SK-N-SH treated with all-trans-retinoic acid at 6 μM for 48 hours (cell line): Measurements from ENCODE around the gene UGT1A8.
A peak's percentile ranks its signal among the peaks of the same experiment; 100 is the strongest.

Experiments used
- ATAC-seq: fragments of 200-7000 bp; cut with Tn5 transposase; 3 replicates; pipeline ENCODE4 v1.9.1; 2020; ENCODE audit warnings: mild to moderate bottlenecking, moderate library complexity
- ARNTL ChIP-seq: fragments of 450-650 bp; formaldehyde crosslinking; IDR thresholded peaks from 2 replicates; pipeline ENCODE4 v1.5.0; 2020; ENCODE audit warnings: low read depth, mild to moderate bottlenecking, moderate library complexity, borderline replicate concordance
- BACH2 ChIP-seq: fragments of 250-450 bp; sonication (Bioruptor Pico); IDR thresholded peaks from 2 replicates; pipeline ENCODE4 v1.9.0; 2021; ENCODE audit warnings: mild to moderate bottlenecking, borderline replicate concordance
- CREB5 ChIP-seq: fragments of 250-450 bp; sonication (Bioruptor Pico); IDR thresholded peaks from 2 replicates; pipeline ENCODE4 v1.5.1; 2020; ENCODE audit warnings: low read depth, mild to moderate bottlenecking, moderate library complexity
- CSDC2 ChIP-seq: fragments of 250-450 bp; sonication (Bioruptor Pico); IDR thresholded peaks from 2 replicates; pipeline ENCODE4 v1.5.0; 2020; ENCODE audit warnings: mild to moderate bottlenecking, moderate library complexity
- CSRNP3 ChIP-seq: fragments of 250-450 bp; sonication (Bioruptor Pico); IDR thresholded peaks from 2 replicates; pipeline ENCODE4 v1.5.1; 2021; ENCODE audit warnings: mild to moderate bottlenecking, moderate library complexity
- ESRRG ChIP-seq: fragments of 250-450 bp; sonication (Bioruptor Pico); IDR thresholded peaks from 2 replicates; pipeline ENCODE4 v1.6.1; 2021; ENCODE audit warnings: mild to moderate bottlenecking
- GLIS3 ChIP-seq: fragments of 250-450 bp; sonication (Bioruptor Pico); IDR thresholded peaks from 2 replicates; pipeline ENCODE4 v1.5.0; 2020; ENCODE audit warnings: mild to moderate bottlenecking, moderate library complexity
- ISL1 ChIP-seq: fragments of 250-450 bp; sonication (Bioruptor Pico); IDR thresholded peaks from 2 replicates; pipeline ENCODE4 v2.1.2; 2022; ENCODE audit warnings: mild to moderate bottlenecking, moderate library complexity
- OSR1 ChIP-seq: fragments of 250-450 bp; sonication (Bioruptor Pico); IDR thresholded peaks from 2 replicates; pipeline ENCODE4 v1.8.0; 2022; ENCODE audit warnings: moderate library complexity, mild to moderate bottlenecking, inconsistent platforms
- PATZ1 ChIP-seq: fragments of 250-450 bp; sonication (Bioruptor Pico); IDR thresholded peaks from 2 replicates; pipeline ENCODE4 v1.8.0; 2020; ENCODE audit warnings: mild to moderate bottlenecking, moderate library complexity, borderline replicate concordance
- POU6F1 ChIP-seq: fragments of 250-450 bp; sonication (Bioruptor Pico); IDR thresholded peaks from 2 replicates; pipeline ENCODE4 v1.8.0; 2021; ENCODE audit warnings: low read depth, mild to moderate bottlenecking, moderate library complexity, borderline replicate concordance
- PPARA ChIP-seq: fragments of 250-450 bp; sonication (Bioruptor Pico); IDR thresholded peaks from 2 replicates; pipeline ENCODE4 v1.5.0; 2020; ENCODE audit warnings: mild to moderate bottlenecking, borderline replicate concordance
- RARB ChIP-seq: fragments of 250-450 bp; sonication (Bioruptor Pico); IDR thresholded peaks from 2 replicates; pipeline ENCODE4 v1.8.0; 2021; ENCODE audit warnings: mild to moderate bottlenecking, moderate library complexity
- SNAI2 ChIP-seq: fragments of 250-450 bp; sonication (Bioruptor Pico); IDR thresholded peaks from 2 replicates; pipeline ENCODE4 v1.5.0; 2020; ENCODE audit warnings: mild to moderate bottlenecking, moderate library complexity
- TCF4 ChIP-seq: fragments of 250-450 bp; sonication (Bioruptor Pico); IDR thresholded peaks from 2 replicates; pipeline ENCODE4 v1.8.0; 2021; ENCODE audit warnings: mild to moderate bottlenecking, moderate library complexity, borderline replicate concordance
- TOX ChIP-seq: fragments of 250-450 bp; sonication (Bioruptor Pico); IDR thresholded peaks from 2 replicates; pipeline ENCODE4 v1.8.0; 2021; ENCODE audit warnings: mild to moderate bottlenecking, moderate library complexity, borderline replicate concordance
- TSHZ2 ChIP-seq: fragments of 250-450 bp; sonication (Bioruptor Pico); IDR thresholded peaks from 2 replicates; pipeline ENCODE4 v1.5.0; 2020; ENCODE audit warnings: mild to moderate bottlenecking, moderate library complexity
- ZC3H10 ChIP-seq: fragments of 250-450 bp; sonication (Bioruptor Pico); IDR thresholded peaks from 2 replicates; pipeline ENCODE4 v1.5.1; 2021; ENCODE audit warnings: mild to moderate bottlenecking, moderate library complexity
- ZFP3 ChIP-seq: fragments of 250-450 bp; sonication (Bioruptor Pico); IDR thresholded peaks from 2 replicates; pipeline ENCODE4 v1.5.0; 2020; ENCODE audit warnings: mild to moderate bottlenecking, moderate library complexity
- ZFP30 ChIP-seq: fragments of 450-650 bp; formaldehyde crosslinking; IDR thresholded peaks from 2 replicates; pipeline ENCODE4 v1.5.0; 2022; ENCODE audit warnings: mild to moderate bottlenecking, moderate library complexity
- ZNF565 ChIP-seq: fragments of 450-650 bp; formaldehyde crosslinking; conservative IDR thresholded peaks from 2 replicates; pipeline ENCODE4 v1.5.0; 2020; ENCODE audit warnings: low read depth, mild to moderate bottlenecking, moderate library complexity
- ZNF70 ChIP-seq: fragments of 450-650 bp; formaldehyde crosslinking; IDR thresholded peaks from 2 replicates; pipeline ENCODE4 v1.5.0; 2020; ENCODE audit warnings: mild to moderate bottlenecking, moderate library complexity
- ZNF8 ChIP-seq: fragments of 450-650 bp; formaldehyde crosslinking; IDR thresholded peaks from 2 replicates; pipeline ENCODE4 v1.5.0; 2020; ENCODE audit warnings: mild to moderate bottlenecking, moderate library complexity

Gene UGT1A8

GRCh38 chr2:233760043-233760442 is 142.6 kb downstream of the UGT1A8 start, which contains the start of gene UGT1A1:
TSS of gene UGT1A1 (plus strand) at chr2:233760270. CDS start at chr2:233760288, 18 bp downstream.
- no peak for ATAC-seq
- no peak for TF ChIP-seq CREB5 (CRISPR knock-in tag)
- TF ChIP-seq TSHZ2 = no peak
- TF ChIP-seq POU6F1 (CRISPR knock-in tag) = no peak
- TF ChIP-seq OSR1 (CRISPR knock-in tag) = no peak
- no peak for TF ChIP-seq CSDC2
- TF ChIP-seq ESRRG (CRISPR knock-in tag) = no peak
- no peak for TF ChIP-seq TOX
- TF ChIP-seq ISL1 (CRISPR knock-in tag) = no peak; the same call in 1 of the 2 replicates

- ATAC-seq = no peak
- TF ChIP-seq CSDC2 (0 out of 2 replicates have a peak, but pooled peaks have one; percentile 64), RARB (CRISPR knock-in tag) (no peak), ARNTL (CRISPR knock-in tag) (no peak), TCF4 (CRISPR knock-in tag) (no peak), PATZ1 (CRISPR knock-in tag) (0 out of 2 replicates have a peak, but pooled peaks have one; percentile 21), ZNF8 (no peak), SNAI2 (CRISPR knock-in tag) (peak; percentile 36; the same call in 1 of the 2 replicates), ZC3H10 (CRISPR knock-in tag) (no peak), OSR1 (CRISPR knock-in tag) (no peak), ISL1 (CRISPR knock-in tag) (peak; percentile 89), ZNF565 (CRISPR knock-in tag) (no peak), ESRRG (CRISPR knock-in tag) (no peak), PPARA (CRISPR knock-in tag) (no peak), TOX (no peak), CSRNP3 (CRISPR knock-in tag) (no peak), CREB5 (CRISPR knock-in tag) (peak; percentile 47; the same call in 1 of the 2 replicates), ZFP30 (no peak), BACH2 (CRISPR knock-in tag) (no peak), GLIS3 (CRISPR knock-in tag) (no peak), POU6F1 (CRISPR knock-in tag) (no peak), ZFP3 (CRISPR knock-in tag) (peak; percentile 47; the same call in 1 of the 2 replicates), TSHZ2 (peak; percentile 18; the same call in 1 of the 2 replicates), ZNF70 (CRISPR knock-in tag) (no peak)
Measured at GRCh38 chr2:233761040-233761769, 143.8 kb downstream of the UGT1A8 start.
